HG03521 (cell line): ENCODE measurements around the gene THSD8.

Experiments
- ATAC-seq: cut with Tn5 transposase; IDR thresholded peaks from one replicate; pipeline ENCODE4 v1.9.1; 2021; ENCODE audit warnings: mild to moderate bottlenecking, moderate library complexity; ENCODE audit not compliant: unreplicated experiment

The THSD8 gene

DNA sequence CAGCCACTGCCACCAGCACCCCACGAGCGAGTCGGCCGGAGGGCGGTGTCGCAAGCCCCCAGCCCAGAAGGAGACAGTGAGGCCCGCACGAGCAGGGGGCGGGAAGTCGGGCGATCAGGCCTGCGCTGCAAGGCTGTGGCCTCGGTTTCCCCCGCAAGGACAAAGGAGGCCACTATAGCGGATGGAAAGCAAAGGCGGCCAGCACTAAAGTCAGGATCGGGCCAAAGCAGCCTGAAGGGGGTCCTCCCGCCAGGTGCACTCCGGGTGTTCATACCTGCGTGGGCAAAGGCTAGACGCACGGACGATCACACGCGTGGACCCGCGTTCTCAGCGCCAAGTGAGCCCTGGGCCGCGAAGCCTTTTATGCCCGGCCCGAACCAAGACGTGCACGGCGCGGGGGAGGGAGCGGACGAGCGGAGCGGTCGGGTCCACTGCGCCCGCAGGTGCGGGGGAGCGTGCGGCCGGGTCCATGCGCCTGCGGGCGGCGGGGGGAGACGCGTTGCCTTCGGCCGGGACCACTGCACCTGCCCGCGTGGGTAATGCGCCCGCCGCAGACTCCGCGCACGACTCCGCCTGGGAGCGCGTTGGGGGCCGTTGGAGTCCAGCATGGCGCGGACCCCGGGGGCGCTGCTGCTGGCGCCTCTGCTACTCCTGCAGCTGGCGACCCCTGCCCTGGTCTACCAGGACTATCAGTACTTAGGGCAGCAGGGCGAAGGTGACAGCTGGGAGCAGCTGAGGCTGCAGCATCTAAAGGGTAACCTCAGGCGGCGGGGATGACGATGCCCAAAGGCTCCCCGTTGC lies at the start of gene THSD8, which contains the start of gene PRDX2:
THSD8 (plus strand) TSS at position 604 of the 801 bp plus-strand sequence; CDS start at position 607, 3 bp downstream.
PRDX2 (minus strand) TSS at position 335 of the 801 bp plus-strand sequence. CDS start 539 bp downstream, outside the sequence.
- ATAC-seq, result no peak

DNA sequence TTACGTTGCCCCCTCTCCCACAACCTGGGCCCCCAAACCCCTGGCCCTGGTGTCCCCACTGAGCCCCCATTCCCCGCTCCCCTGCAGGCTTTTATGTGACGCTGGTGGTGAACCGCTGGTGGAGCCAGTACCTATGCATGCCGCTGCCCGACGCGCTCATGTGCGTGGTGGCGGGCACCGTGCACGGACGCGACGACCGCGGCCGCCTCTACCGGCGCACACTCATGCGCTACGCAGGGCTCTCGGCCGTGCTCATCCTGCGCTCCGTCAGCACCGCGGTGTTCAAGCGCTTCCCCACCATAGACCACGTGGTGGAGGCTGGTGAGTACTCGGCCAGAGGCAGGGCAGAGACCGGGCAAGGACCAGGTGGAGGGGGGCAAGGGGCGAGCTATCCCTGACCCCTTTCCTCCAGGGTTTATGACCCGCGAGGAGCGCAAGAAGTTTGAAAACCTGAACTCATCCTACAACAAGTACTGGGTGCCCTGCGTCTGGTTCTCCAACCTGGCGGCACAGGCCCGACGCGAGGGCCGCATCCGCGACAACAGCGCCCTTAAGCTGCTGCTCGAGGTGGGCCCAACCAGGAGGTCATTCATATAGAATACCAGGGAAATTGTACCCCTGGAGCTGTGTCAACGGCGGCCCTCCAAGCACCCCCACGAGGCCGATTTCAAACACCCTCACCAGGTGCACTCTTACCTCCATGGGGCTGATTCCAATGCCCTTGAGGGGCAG lies 47.2 kb upstream of the THSD8 start:
- ATAC-seq, result no peak

GRCh38 chr19:12756150-12756883 lies 45.6 kb upstream of the THSD8 start:
- no peak for ATAC-seq

- no peak for ATAC-seq
These were observed 44.2 kb upstream of the THSD8 start for GRCh38 chr19:12757544-12758274.

GRCh38 chr19:12759686-12760085 lies 42.2 kb upstream of the THSD8 start:
- no peak for ATAC-seq

DNA sequence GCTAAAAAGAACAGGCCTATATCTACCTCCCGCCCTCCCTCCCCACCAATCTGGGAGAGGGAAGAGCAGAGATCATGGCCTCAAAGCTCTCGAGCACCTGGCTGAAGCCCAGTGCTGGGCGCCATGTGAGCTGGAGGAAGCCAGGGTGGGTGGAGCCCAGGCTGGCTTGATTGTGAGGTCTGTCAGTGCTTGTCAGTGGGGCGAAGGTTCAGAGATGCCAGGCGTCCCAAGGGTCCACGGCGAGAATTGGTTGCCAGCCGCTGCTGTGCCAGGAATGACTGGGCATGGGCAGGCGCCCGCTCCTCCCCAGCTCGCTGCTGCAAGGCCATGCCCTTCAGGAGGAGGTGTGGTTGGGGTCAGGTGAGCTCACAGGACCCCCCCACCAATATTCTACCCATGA lies 38.8 kb upstream of the THSD8 start:
- ATAC-seq, result no peak

DNA sequence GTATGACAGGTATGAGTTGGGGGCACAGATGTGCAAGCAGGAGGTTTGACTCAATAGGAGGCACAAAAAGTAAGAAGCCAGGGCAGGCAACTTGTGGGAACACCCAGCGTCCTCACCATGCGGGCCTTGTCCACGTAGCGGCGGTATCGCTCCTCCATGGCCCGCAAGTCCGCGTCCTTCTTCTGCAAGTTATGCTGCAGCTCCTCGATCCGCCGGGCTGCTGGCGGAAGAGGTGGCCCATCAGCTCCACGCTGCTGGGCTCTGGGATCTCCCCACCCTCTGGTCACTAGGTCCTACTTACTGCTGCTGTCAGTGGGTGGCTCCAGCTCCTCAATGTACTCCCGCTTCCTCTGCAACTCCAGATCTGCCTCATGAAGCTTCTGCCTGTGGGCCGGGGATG lies 37.2 kb upstream of the THSD8 start:
- no peak for ATAC-seq

GRCh38 chr19:12766051-12766521 lies 35.8 kb upstream of the THSD8 start:
- ATAC-seq, result no peak

- ATAC-seq, result no peak
These were observed 34.7 kb upstream of the THSD8 start for GRCh38 chr19:12767150-12767549.

DNA sequence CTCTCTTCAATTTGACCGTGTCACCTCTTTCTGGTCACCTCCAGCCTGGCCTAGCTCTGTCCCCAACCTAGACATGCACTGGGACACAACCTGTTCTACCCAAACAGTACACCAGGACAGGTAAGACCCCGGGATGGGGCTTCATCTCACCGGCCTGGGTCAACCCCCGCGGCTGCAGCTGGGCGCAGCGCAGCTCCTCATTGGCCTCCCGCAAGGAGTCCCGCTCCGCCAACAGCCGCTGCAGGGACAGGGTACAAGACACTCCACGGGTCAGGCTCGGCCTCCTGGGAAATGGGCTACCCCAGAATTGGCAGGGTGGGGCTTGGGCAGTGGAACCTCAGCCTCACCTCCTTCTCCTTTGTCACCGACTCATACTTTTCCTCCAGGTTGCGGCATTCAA lies 34.2 kb upstream of the THSD8 start:
- ATAC-seq, result no peak

- no peak for ATAC-seq
These were observed 32.2 kb upstream of the THSD8 start for GRCh38 chr19:12769689-12770088.

DNA sequence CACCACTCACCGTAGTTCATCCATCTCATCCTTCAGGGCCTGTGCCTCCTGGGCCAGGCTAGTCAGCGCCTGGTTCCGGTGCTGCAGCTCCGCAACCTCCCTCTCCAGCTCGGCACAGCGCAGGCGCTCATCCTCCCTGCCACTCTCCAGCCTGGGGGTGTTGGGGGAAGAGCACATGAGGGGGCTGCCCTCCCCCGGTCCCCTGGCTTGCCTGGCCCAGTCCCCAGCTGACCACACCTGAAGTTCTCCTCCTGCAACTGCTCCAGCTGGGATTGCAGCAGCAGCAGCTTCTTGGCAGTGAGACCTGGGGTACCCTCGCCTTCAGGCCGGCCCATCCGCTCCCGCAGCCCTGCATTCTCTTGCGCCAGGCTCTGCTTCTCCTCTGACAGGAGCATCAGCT lies 30.9 kb upstream of the THSD8 start:
- ATAC-seq, result no peak

DNA sequence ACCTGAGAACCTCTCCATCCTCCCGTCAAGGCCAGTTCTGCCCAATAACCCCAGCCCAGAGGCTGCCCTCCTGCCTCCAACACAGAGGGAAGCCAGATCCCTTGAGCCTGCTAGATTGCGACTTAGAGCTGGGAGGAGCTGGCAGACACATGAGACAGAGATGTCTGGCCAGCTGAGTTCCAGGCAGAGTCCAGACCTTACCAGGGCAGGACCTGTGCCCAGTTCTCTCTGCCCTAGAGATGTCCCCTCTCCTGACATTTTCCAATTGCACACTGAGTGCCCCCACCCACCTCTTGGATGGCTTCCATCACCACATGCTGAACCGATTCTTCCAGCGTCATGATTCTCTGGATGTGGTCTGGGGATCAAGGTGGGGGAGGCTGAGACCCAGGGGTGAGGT lies 29.5 kb upstream of the THSD8 start:
- no peak for ATAC-seq

DNA sequence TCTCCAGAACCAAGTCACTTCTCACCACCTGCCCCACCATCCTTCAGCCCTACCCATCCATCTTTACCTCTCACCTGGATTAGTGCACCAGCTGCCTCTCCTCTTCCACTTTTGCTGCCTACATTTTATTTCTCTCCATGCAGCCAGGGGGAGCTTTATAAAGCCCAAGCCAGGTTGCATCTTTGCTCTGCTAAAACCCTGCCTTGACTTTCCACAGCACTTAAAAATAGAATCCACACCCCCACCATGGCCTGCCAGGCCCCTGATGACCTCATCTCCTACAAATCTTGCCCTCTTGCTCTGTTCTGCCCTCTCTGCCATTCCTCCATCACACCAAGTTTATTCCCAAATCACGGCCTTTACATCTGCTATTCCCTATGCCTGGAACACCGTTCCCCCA lies 28.3 kb upstream of the THSD8 start:
- ATAC-seq, result no peak

DNA sequence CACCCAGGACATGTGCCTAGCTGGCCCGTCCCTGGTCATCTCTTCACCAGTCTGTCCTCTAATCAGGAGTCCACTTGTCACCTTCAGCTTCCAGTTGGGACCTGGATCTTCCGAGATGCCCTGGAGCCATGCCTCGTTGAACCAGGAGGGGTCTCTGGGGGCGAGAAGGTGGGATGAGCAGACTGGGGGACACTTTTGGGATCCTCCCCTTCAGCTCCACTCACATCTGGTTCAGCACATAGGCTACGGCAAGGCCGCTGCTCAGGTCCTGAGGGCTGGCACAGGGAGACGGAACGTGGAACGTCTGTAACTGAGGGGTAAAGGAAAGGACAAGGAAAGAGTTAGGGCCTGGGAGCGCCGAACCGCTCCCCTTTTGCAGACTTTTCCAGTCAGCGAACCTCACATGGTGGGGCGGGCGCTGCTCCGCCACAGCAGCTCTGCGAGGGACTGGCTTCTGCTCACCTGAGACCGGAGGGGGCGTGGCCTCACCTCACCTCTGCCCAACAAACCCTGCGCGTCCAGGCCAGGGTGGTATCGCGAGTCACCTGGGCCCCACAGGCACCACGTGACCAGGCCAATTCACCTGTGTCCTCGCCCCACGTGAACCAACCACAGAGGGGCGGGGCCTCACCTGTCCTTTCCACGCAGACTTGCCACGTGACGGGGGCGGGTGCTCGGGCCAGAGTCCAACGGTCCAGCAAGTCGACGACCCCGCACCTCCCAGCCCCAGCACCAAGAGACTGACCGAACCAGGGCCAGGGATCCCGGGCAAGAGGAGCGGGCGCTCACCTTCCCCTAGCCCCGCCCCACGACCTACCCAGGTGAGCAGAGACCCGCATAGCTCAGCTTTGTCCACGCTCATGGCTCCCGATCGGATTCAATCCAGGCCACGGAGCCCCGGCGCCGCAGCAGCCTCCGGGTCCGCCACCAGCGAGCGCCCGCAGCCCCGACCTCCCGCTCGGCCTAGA lies 27.0 kb upstream of the THSD8 start, which contains the start of gene HOOK2:
HOOK2 (minus strand) TSS at position 965 of the 968 bp plus-strand sequence; CDS start at position 862, 103 bp downstream.
- ATAC-seq, result no peak

DNA sequence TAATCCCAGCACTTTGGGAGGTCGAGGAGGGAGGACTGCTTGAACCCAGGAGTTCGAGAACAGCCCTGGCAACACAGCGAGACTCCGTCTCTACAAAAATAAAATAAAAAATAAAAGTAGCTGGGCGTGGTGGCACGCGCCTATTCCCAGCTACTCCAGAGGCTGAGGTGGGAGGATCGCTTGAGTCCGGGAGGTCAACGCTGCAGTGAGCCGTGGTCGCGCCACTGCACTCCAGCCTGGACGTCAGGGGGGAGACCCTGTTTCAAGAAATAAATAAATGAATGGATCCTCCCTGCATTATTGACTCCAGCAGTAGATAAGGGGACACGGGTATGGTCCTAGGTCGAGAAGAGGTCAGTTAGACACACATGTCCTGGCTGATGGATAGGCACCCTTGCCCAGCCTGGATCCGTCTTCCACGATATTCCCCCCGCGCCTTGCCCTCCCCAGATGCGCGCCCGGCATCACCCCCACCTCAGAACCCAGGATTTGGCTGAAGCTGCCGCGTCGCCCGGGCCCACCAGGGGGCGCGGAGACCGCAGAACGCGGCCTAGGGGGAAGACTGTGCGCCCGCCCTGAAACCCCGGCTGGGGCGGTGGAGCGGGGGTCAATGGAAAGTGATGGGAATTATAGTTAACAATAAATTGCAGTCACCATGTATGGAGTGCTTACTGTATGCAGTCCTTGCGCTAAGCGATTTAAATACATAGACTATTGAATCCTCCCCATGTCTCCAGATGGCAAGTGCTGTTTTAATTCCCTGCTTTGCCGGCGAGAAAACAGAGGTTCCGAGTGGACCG lies 24.5 kb upstream of the THSD8 start:
- ATAC-seq, result no peak

DNA sequence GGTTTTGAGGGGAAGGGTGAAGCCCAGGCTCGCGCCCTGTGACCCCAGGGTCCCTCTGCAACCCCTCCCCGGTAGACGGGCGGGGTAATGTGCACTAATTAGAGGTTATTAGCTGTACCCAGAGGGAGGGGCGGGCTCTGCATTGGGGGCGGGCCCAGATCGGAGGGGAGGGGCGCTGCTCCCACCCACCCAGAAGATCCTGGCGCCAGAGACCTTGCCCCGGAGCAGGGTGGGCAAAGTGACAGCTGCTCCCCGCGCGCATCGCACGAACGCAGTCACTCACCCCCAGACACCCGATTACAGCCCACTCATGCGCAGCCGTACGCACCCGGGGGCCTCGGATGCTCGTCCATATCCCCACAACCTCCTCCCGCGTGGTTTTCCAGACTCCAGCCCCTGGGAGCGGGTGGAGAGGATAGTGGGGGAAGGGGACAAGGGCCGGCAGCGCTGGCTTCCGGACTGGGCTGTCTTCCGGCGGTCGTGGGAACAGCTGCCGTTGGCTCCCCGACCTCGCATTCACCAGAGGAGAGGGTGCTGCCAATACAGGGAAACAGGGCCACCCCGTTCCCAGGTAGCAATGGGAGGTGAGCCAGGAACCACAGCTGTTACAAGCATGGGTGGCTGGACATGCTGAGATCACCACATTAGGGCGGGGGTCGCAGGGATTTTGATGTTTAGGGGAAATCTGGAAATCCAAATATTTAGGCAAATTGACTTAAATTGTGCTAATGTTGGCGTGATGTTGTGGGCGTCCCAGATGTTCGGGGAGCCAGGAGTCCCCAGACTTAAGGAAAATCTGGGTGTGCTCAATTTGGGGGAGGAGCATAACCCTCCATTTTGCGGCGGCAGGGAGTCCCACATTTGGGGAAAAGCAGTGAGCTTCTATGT lies 23.6 kb upstream of the THSD8 start:
- no peak for ATAC-seq

- ATAC-seq, result no peak
These were observed 23.0 kb upstream of the THSD8 start for GRCh38 chr19:12778905-12779161.
